Activated naive CD8-positive, alpha-beta T cell treated with anti-CD3 and anti-CD28 coated beads for 36 hours (primary cell): Measurements from ENCODE around the gene FAM50B. TPM values are rescaled to one million over a fixed set of nuclear protein-coding genes. Genes with fewer than 3 reads are reported as not detected.

ENCODE experiments used
- DNase-seq: peaks from one replicate; pipeline ENCODE4 v3.0.0; 2021
- H3K27ac Mint-ChIP-seq: one replicate; pipeline ENCODE4 v1.8.0; 2022; ENCODE audit warnings: mild to moderate bottlenecking, moderate library complexity, mixed read lengths
- H3K27me3 Mint-ChIP-seq: one replicate; pipeline ENCODE4 v1.8.0; 2022; ENCODE audit warnings: mild to moderate bottlenecking, mixed read lengths
- H3K36me3 Mint-ChIP-seq: one replicate; pipeline ENCODE4 v1.8.0; 2021; ENCODE audit warnings: mild to moderate bottlenecking, mixed read lengths
- H3K4me1 Mint-ChIP-seq: one replicate; pipeline ENCODE4 v1.8.0; 2021; ENCODE audit warnings: mixed read lengths
- H3K4me3 Mint-ChIP-seq: one replicate; pipeline ENCODE4 v1.8.0; 2022; ENCODE audit warnings: mild to moderate bottlenecking, moderate library complexity, mixed read lengths
- H3K9me3 Mint-ChIP-seq: one replicate; pipeline ENCODE4 v1.8.0; 2022; ENCODE audit warnings: mixed read lengths
- total RNA-seq, 2 experiments: library from RNA; stranded (reverse); gene quantifications; one replicate each; pipeline ENCODE4 v1.2.3, GENCODE V29; 2021

Gene FAM50B
- total RNA-seq, 2 experiments from 2014 or later = 8.7 TPM

DNA sequence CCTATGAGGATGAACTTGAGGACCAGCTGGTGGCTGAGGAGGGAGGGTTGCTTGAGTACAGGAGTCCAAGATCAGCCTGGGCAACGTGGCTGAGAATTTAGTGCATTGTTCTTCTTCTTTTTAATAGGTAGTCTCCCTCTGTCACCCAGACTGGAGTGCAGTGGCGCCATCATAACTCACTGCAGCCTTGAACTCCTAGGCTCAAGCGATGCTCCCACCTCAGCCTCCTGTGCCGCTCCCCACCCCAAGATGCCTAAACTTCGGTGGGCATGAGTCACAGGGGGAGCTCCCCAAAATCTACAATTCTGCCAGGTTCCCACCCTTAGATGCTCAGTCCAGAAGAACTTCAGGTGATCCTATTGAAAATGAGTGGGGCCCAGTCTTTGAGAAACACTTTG lies 21.4 kb downstream of the FAM50B start:
- Mint-ChIP-seq H3K27ac (no peak overlapping the region), H3K4me3 (no peak overlapping the region), H3K9me3 (no peaks in the 10 kb centered on the region), H3K27me3 (peaks cover 16% of the 10 kb centered on the region), H3K4me1 (peaks cover 3% of the 10 kb centered on the region), H3K36me3 (no peaks in the 10 kb centered on the region)
- DNase-seq = no peak

DNA sequence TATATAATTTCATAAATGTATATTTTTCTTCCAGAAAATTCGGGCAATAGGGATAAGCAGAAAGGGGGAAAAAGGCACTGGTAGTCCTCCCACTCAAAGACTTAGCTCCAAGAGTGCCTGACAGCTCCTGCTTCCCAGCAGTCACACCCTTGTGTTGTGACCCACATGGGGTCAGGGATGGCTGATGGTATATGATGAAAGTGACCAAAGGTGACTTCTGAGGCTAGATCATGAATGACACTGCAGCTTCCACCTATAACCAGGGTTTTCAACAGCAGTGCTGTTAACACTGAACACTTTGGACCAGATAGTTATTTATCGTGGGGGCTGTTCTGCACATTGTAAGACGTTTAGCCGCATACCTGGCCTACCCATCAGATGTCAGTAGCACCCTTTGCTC lies 22.3 kb downstream of the FAM50B start:
- Mint-ChIP-seq H3K27me3 (peaks cover 16% of the 10 kb centered on the region), H3K4me1 (peaks cover 3% of the 10 kb centered on the region), H3K4me3 (no peak overlapping the region), H3K27ac (no peak overlapping the region), H3K9me3 (no peaks in the 10 kb centered on the region), H3K36me3 (no peaks in the 10 kb centered on the region)
- DNase-seq = no peak

DNA sequence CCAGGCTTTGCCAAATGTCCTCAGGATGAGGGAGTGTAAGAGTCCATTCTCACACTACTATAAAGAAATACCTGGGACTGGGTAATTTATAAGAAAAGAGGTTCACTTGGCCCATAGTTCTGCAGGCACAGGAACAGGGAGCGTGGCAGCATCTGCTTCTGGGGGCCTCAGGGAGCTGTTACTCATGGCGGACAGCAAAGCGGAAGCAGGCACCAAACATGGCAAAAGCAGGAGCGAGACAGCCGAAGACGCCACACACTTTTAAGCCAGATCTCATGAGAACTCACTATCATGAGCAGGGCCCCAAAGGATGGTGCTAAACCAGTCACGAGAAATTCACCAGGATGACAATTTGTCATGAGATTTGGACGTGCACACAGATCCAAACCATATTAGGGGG lies 22.8 kb downstream of the FAM50B start:
- H3K36me3 Mint-ChIP-seq = no peaks in the 10 kb centered on the region
- peaks cover 3% of the 10 kb centered on the region for H3K4me1 Mint-ChIP-seq
- peaks cover 16% of the 10 kb centered on the region for H3K27me3 Mint-ChIP-seq

DNA sequence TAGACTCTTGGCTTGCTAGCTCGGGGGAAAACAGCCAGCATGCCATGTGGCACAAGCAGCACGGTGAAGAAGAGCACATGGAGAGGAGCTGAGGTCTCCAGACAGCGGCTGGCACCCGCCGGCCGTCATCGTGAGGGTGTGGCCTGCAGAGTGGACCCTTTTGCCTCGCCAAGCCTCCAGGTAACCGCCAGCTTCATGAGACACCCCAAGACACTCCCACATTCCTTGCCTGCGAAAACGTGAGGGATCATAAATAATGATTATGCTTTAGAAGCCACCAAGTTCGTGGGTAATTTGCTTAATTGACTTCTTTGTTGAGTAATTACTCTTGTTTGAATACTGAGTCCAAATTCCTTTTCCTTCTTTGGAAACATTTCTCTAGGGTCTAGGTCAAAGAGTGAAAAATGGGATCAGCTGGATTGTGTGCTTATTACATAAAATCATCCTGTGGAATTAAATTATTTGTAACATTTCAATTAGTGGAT lies 23.2 kb downstream of the FAM50B start:
- peaks cover 3% of the 10 kb centered on the region for H3K4me1 Mint-ChIP-seq
- H3K9me3 Mint-ChIP-seq = no peaks in the 10 kb centered on the region
- H3K27ac Mint-ChIP-seq = no peak overlapping the region
- H3K36me3 Mint-ChIP-seq = no peaks in the 10 kb centered on the region
- peaks cover 16% of the 10 kb centered on the region for H3K27me3 Mint-ChIP-seq
- no peak overlapping the region for H3K4me3 Mint-ChIP-seq
- DNase-seq = no peak

More for the DNA sequence above, 22.8 kb downstream of the FAM50B start:
- Mint-ChIP-seq H3K4me3 (no peak overlapping the region), H3K9me3 (no peaks in the 10 kb centered on the region), H3K27ac (no peak overlapping the region)
- no peak for DNase-seq

DNA sequence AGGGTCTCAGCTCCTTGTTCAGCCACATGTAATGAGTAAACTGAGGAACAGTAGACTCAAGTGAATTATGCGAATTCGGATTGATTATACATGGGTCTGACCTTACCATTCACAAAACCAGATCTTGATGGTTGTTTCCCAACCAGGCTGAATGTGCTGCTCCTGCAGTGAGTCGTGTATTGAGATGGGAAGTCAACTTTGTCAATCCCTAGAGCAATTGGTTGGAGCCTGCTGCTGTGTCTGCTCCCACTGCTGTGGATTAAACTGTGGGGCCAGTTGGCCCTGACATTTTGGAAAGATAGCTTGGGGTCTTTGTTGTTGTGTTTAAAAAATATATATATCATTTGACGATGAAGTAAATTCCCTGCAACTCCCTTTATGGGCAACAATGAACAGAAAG lies 23.9 kb downstream of the FAM50B start:
- no peak overlapping the region for H3K4me3 Mint-ChIP-seq
- DNase-seq = no peak
- H3K9me3 Mint-ChIP-seq = no peaks in the 10 kb centered on the region
- peaks cover 12% of the 10 kb centered on the region for H3K27me3 Mint-ChIP-seq
- no peaks in the 10 kb centered on the region for H3K36me3 Mint-ChIP-seq
- no peak overlapping the region for H3K27ac Mint-ChIP-seq
- H3K4me1 Mint-ChIP-seq = no peaks in the 10 kb centered on the region

DNA sequence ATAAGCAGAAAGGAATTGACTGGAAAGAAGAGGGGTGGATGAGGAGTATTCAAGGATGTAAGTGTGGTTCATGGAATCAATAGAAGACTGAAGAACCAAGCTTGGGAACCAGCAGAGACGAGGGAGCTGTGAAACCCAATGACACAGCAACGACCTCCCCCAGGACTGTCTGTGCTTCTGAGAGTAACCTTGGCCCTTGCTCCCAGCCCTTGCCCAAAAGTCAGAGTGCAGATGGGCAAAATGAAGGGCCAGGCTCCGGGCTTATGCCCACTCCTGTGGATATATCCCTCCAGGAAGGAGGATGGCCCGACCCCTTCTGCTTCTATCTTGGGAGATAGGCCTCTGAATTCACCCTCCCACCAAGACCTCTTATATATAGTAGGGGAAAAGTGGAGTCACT lies 24.9 kb downstream of the FAM50B start:
- Mint-ChIP-seq H3K9me3 (no peaks in the 10 kb centered on the region), H3K4me1 (no peaks in the 10 kb centered on the region), H3K27ac (no peak overlapping the region), H3K4me3 (no peak overlapping the region), H3K36me3 (no peaks in the 10 kb centered on the region), H3K27me3 (peaks cover 6% of the 10 kb centered on the region)
- DNase-seq = no peak

DNA sequence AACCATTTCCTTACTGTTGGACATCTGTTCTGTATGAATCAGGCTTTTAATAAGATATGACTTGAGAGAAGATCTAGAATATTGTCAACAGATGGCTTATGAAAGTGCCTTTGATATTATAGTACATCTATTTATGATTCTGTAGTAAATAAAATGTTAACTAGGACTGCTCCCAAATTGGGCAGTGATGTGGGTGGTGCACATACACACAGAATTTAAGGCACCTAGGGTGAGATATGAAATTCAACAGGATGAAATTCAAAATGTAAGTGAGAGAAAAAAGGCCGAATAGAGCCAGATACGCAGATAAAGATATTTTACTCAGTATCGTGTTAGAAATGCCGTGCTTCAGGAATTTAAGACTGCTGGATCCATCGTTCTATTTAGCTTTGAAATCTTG lies 26.3 kb downstream of the FAM50B start:
- peaks cover 2% of the 10 kb centered on the region for H3K27me3 Mint-ChIP-seq
- DNase-seq = no peak
- H3K4me3 Mint-ChIP-seq = no peak overlapping the region
- no peaks in the 10 kb centered on the region for H3K4me1 Mint-ChIP-seq
- H3K9me3 Mint-ChIP-seq = no peaks in the 10 kb centered on the region
- H3K27ac Mint-ChIP-seq = no peak overlapping the region
- no peaks in the 10 kb centered on the region for H3K36me3 Mint-ChIP-seq

DNA sequence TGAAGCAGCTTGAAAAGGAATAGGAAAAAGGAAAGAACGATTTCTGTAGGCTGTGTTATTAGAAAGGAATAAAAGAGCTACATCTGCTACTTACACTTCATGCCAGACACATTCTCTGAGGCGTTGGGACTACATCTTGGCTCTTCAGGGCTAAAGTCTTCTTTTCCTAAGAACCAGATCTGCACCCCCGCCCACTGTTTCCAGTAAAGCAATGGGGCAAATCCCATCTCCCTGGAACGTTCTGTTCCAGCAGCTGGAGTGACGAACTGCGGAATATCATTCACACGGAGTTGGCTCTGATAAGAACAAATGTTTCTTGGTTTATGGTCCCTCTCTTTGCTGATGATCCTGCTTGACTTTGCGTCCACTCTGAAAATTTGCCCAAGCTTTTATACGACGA lies 26.9 kb downstream of the FAM50B start:
- no peak for DNase-seq
- Mint-ChIP-seq H3K4me1 (no peaks in the 10 kb centered on the region), H3K36me3 (no peaks in the 10 kb centered on the region), H3K27ac (no peak overlapping the region), H3K27me3 (peaks cover 3% of the 10 kb centered on the region), H3K9me3 (no peaks in the 10 kb centered on the region), H3K4me3 (no peak overlapping the region)

DNA sequence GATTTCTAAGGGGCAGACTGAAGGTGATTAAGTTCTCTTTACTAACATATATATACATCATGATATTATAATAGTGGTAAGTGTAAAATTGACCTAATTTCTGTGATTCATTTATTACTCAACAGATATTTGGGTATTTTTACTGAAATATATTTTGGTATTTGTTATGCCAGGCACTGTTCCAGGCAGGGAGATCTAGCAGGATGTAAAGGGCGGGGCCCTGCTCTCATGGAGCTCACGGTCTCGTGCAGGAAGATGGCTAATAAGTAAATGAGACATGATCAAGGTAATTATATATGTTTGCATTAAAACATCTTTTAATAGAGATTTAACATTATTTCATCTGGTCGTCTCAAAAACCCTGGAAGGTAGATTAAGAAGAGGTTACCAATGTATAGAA lies 27.7 kb downstream of the FAM50B start:
- Mint-ChIP-seq H3K27ac (no peak overlapping the region), H3K9me3 (no peaks in the 10 kb centered on the region), H3K4me1 (no peaks in the 10 kb centered on the region), H3K27me3 (peaks cover 4% of the 10 kb centered on the region), H3K36me3 (no peaks in the 10 kb centered on the region), H3K4me3 (no peak overlapping the region)
- DNase-seq = no peak

DNA sequence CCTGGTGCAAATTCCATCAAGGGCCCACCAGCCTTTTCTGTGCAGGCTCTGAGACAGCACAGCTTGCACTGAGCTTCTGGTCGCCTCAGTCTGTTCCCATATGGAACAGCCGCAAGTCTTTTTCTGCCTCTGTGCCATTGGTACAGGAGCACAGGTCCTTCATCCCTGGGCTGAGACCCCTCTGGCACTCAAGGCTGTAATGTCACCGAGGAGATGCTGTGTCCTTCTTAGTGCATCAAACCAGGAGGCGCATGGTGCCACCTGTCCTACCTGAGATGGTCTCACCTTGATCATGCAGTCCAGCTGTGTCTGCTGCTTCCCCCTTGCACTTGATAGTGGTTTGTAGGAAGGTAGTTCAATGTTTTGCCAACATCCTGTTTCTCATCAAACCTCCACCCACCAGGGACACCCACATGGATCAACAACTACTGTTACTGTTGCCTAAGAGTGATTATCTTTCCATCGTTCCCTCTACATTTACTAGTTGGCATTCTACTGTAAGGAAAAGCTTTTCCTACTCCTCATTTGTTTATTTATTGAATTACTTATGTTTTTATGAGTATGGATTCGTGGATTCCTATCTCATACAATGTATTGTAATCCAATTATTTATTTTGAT lies 29.0 kb downstream of the FAM50B start:
- no peak overlapping the region for H3K4me3 Mint-ChIP-seq
- H3K36me3 Mint-ChIP-seq = no peaks in the 10 kb centered on the region
- no peaks in the 10 kb centered on the region for H3K9me3 Mint-ChIP-seq
- no peak overlapping the region for H3K27ac Mint-ChIP-seq
- peaks cover 4% of the 10 kb centered on the region for H3K27me3 Mint-ChIP-seq
- no peaks in the 10 kb centered on the region for H3K4me1 Mint-ChIP-seq
- no peak for DNase-seq

DNA sequence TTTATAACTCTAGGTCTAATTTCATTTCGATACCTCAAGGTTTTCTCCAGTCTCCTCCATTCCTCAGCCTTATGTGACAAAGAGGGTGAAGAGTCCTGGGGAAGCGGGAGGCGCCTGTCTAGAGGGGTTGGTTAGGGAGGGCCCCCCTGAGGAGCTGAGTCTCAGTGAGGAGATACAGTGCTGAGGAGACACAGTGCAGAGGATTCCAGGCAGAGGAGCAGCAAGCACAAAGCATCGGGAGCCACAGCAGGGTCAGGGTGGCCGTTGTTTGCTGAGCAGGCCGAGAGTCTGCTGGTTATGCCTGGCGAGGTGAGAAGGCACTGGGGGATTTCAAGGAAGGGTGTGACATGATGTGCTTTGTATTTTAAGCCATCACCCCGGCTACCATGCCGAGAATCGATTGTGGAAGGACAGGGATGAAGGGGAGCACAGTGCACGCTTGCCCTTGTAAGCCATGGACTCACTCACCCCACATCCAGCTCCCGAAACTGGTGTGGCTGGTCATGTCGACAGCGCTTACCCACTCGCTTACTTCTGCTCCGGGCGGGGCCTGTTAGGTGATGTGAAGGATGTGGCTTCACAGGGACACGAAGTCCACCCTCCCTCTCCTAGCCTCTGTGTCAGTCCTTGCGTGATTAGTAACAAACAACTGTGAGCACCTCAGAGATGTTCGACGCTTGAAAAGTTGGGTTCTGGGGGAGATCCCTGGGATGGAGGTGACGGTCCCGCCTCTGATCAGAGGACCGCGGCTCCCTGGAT lies 30.2 kb downstream of the FAM50B start:
- no peak overlapping the region for H3K4me3 Mint-ChIP-seq
- no peaks in the 10 kb centered on the region for H3K4me1 Mint-ChIP-seq

DNA sequence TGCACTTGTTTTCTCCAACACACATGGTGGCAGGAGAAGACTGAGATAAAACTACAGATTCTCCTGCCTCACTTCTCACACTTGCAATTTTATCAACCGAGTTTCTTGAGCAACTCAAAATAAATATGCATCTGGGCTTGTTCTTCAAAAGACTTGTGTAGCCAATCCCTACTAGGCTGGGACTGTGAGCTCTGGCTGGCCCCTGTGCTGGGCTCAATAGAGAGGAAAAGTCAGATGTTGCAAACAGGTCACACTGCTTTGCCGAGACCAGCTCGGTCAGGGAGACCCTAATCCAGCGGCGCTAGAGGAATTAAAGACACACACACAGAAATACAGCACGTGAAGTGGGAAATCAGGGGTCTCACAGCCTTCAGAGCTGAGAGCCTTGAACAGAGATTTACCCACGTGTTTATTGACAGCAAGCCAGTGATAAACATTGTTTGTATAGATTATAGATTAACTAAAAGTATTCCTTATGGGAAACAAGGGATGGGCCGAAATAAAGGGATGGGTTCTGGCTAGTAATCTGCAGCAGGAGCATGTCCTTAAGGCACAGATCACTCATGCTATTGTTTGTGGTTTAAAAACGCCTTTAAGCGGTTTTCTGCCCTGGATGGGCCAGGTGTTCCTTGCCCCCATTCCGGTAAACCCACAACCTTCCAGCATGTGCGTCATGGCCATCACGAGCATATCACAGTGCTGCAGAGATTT lies 32.7 kb downstream of the FAM50B start:
- H3K27ac Mint-ChIP-seq = no peak overlapping the region
- H3K9me3 Mint-ChIP-seq = no peaks in the 10 kb centered on the region
- no peak for DNase-seq
- H3K36me3 Mint-ChIP-seq = no peaks in the 10 kb centered on the region
- H3K4me3 Mint-ChIP-seq = no peak overlapping the region
- H3K4me1 Mint-ChIP-seq = no peaks in the 10 kb centered on the region
- H3K27me3 Mint-ChIP-seq = peaks cover 4% of the 10 kb centered on the region

More for the DNA sequence above, 30.2 kb downstream of the FAM50B start:
- Mint-ChIP-seq H3K9me3 (no peaks in the 10 kb centered on the region), H3K36me3 (no peaks in the 10 kb centered on the region), H3K27me3 (peaks cover 4% of the 10 kb centered on the region), H3K27ac (no peak overlapping the region)
- DNase-seq = no peak

DNA sequence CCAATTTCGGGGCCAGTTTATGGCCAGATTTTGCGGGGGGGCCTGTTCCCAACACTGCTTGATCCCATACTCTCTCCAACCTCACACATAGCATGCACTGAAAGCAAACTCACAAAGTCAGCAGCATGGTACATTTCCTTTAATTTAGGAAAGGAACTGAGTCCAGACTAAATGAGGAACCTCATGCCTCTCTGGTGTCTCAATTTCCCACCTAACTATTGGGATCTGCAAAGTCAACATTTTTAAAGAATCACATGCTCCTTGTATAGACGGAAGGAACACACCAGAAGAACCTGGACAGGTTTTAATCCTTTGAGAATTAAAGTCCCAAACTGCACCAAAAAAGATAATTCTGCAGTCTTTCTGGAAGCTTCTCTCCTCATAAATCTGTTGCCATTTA lies 33.3 kb downstream of the FAM50B start:
- H3K36me3 Mint-ChIP-seq = no peaks in the 10 kb centered on the region
- H3K4me1 Mint-ChIP-seq = no peaks in the 10 kb centered on the region
- no peak overlapping the region for H3K27ac Mint-ChIP-seq
- H3K9me3 Mint-ChIP-seq = no peaks in the 10 kb centered on the region
- H3K4me3 Mint-ChIP-seq = no peak overlapping the region
- no peak for DNase-seq
- peaks cover 4% of the 10 kb centered on the region for H3K27me3 Mint-ChIP-seq

DNA sequence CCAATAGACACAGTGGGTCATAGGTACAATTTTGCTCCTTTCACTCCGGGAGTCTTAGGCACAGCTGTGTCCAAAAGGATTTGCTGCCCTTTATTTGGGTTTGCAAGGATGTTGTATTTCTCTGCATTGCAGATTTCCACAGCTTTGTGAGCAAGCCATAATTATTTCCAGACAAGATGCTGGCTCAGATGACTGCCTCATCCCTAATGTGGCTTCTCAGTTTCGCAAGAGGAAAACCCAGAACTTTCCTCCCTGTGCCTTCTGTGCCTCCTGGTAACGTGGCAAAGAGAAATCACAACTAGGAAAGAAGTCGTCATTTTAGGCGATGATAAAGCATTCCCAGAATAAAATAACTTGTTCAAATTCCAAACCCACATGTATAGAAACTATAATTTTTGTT lies 33.7 kb downstream of the FAM50B start:
- H3K4me3 Mint-ChIP-seq = no peak overlapping the region
- no peak for DNase-seq
- H3K9me3 Mint-ChIP-seq = no peaks in the 10 kb centered on the region
- H3K27ac Mint-ChIP-seq = no peak overlapping the region
- no peaks in the 10 kb centered on the region for H3K36me3 Mint-ChIP-seq
- H3K27me3 Mint-ChIP-seq = peaks cover 4% of the 10 kb centered on the region
- H3K4me1 Mint-ChIP-seq = no peaks in the 10 kb centered on the region

DNA sequence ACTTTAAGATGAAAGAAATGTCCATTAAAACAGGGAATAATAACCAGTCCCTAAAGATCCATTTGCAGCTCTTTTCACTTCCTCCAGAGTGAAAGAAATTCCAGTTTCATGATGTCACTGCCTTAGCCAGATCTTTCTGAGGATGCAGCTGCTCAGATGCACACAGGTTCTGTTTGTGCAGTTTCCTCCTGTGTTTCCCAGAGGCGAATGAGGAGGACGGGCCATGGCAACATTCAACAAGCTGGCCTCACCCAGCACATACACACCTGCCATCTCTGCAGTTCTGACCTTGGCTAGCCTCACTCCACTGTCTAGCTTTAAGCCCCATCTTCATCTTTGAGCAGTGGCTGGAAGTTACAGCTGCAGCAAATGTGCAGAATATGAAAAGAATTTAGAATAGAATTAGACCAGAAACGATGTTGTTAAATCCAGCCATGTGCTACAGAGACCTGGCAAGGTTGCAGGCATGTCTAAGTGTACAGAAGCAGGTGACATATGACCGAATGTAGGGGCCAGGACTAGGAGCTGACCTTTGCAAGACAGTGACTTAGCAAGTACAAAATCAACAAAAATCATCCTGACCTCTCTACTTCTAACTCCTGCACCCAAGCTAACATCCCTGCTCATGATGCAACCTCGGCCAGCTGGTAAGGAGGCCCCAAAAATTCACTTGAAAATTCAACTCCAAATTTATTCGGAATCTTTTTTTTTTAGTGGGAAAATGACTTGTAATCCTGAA lies 35.0 kb downstream of the FAM50B start:
- H3K36me3 Mint-ChIP-seq = no peaks in the 10 kb centered on the region
- no peaks in the 10 kb centered on the region for H3K9me3 Mint-ChIP-seq
- H3K4me3 Mint-ChIP-seq = no peak overlapping the region
- no peak for DNase-seq
- H3K27me3 Mint-ChIP-seq = peaks cover 4% of the 10 kb centered on the region
- no peak overlapping the region for H3K27ac Mint-ChIP-seq
- H3K4me1 Mint-ChIP-seq = no peaks in the 10 kb centered on the region
